Measurements from ENCODE around the gene FRS2. TPM values are rescaled to one million over a fixed set of nuclear protein-coding genes. Genes with fewer than 3 reads are reported as not detected.

FRS2 gene
- polyA plus RNA-seq, 1 donor, result 46.4 TPM

- no peak for DNase-seq
These were observed 57.5 kb downstream of the FRS2 start for GRCh38 chr12:69527506-69528272.

GRCh38 chr12:69529021-69529420 is 58.8 kb downstream of the FRS2 start:
- DNase-seq, result no peak

DNA sequence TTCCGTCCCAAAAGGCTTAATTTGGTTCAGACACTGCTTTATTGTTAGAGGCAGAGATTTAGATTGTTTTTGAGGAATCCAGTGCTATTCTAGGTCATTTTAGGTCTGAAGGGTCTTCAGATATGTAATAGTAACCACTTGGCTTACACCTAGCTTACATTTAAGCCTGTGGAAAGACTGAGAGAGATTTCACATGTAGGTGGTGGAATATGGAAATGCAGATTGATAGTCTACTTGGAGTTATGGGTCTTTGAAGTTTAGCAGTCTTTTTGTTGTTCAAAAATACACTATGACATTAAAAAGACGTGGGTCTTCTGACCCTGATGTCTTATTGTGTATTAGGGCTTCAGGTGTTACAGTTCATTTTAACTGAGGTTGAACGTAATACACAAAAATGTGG is 63.7 kb downstream of the FRS2 start:
- DNase-seq, result no peak

DNA sequence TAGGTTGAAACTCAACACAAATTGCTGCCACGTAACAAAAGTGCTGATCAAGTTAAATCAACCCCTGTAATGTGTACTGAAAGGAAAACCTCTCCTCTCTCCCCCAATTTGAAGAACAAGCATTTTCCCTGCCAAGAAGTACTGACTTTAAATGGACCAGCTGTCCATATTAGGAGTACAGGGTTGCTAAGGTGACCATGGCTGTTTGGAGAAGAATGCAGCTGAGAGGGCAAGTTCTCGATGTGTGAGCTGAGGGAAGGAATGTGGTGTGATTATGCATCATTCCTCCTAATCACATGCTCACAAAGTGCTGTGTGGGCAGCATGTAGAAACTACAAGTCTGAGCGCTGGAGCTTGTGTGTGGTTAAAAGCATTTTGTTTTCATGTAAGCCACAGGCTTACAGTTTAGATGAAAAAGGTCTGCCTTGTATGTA is 64.2 kb downstream of the FRS2 start:
- DNase-seq, result peak; percentile 84

- DNase-seq, result no peak
These were observed 70.8 kb downstream of the FRS2 start for GRCh38 chr12:69540987-69541386.

DNA sequence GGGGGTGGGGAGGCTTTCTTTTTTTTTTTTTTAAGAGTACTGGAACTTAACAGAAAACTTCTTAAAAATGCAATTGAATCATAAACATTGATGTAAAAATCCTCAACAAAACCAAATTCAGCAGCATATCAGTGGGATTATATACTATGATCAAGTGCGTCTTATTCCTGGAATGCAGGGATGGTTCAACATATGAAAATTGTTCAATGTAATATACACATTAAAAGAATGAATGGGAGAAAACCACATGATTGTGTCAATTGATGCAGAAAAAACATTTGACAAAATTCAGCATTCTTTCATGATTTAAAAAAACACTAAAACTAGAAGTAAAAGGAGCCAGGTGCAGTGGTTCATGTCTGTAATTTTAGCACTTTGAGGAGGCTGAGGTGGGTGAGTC is 73.9 kb downstream of the FRS2 start:
- no peak for DNase-seq

- DNase-seq, result no peak
These were observed 74.9 kb downstream of the FRS2 start for GRCh38 chr12:69545081-69545480.

GRCh38 chr12:69546693-69547438 is 76.7 kb downstream of the FRS2 start:
- no peak for DNase-seq

GRCh38 chr12:69548687-69549086 is 78.5 kb downstream of the FRS2 start:
- no peak for DNase-seq

DNA sequence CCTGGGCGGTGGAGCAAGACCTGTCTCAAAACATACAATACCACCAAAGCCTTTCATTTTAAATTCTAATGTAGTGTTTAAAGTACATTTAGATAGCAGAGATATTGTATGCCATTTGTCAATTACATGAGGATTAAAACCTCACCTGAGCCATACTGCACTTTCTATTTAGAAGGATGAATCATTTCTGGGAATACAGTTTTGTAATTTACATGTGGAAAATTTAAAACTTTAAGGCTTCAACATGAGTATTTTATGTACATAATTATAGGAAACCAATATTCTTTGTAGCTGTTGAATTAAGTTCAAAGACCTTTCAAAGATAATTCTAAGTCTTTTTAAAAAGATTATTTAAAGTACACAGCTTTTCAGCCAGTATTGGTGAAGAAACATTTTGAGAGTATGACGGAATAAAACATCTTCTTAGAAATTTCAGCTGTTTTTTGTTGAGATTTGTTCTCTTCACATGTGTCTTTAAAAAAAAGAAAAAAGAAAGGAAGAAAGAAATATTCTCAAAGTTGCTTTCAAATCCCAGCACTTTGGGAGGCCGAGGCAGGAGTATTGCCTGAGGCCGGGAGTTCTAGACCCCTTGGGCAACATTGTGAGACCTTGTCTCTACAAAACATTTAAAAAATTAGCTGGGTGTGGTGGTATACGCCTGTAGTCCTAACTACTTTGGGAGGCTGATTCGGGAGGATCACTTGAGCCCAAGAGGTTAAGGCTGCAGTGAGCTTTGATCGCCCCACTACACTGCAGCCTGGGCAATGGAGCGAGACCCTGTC is 80.6 kb downstream of the FRS2 start:
- no peak for DNase-seq

DNA sequence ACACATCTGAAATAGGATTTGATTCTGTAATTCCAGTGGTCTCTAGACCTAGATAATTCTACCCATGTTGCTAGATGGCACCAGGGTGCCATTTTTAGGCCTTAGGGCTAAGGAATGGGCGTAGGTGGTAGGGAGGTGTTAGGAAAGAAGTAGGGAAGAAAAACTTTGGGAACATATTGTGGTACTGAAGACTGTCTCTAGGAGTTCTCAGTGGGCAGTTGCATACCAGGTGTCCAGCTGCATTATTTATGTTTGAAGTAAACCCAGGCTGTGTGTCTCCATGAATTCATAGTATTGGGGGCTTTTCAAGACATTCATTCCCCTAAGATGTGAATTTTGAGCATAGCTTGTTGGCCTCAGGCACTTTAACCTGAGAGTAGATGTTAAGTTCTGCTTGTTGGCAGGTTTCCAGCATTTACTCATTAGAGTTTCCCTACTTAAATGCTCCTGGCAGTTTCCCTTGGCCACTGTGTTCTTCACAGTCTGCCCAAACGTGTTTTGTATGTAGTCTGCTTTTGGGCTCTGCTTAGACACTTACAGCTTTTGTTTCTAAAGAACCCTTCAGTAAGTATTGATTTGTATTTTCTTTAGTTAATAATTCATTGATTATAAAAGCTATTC is 83.5 kb downstream of the FRS2 start:
- DNase-seq, result peak; percentile 33

DNA sequence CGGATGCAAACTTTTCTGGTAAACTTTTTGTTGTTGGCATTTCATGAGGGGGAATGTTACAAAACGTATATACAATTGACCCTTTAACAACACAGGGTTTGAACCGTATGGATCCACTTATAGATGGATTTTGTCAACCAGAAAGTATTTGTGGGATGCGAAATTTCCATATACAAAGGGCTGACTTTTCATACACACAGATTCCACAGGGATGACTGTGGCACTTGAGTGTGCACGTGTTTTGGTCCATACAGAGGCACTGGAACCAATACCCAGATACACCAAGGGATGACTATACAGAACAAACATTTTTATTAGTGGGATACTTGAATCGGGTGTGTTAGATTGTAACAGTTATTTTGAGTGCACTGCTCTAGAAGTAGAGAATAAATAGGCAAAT is 85.3 kb downstream of the FRS2 start:
- no peak for DNase-seq

GRCh38 chr12:69556383-69556782 is 86.2 kb downstream of the FRS2 start:
- DNase-seq, result no peak

DNA sequence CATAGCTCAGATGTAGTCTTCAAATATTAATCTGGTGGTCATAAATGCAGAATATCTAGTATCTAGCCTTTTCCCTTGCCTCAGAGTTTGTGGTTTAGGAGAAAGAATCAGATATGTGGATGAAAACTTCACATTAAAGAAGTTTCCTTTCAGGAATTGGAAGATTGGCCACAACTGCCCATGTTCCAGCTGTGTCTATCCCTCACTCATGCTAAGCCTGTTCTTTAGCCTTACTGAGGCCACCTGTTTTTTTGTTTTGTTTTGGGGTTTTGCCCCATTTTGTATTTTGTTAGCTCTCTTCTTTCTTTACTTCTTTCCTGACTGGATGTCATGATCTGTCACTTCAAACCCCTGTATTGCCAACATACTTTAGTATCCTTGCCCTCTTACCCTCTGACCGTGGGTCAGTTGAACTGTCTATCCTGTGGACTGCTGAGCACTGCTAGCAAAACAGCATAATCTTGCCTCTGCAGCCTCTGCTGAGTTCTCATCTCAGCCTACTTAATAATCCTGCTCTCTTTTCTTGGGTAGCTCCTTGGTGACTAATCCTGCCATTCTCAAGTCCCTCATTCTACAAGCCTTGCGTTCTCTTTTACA is 93.1 kb downstream of the FRS2 start:
- no peak for DNase-seq

DNA sequence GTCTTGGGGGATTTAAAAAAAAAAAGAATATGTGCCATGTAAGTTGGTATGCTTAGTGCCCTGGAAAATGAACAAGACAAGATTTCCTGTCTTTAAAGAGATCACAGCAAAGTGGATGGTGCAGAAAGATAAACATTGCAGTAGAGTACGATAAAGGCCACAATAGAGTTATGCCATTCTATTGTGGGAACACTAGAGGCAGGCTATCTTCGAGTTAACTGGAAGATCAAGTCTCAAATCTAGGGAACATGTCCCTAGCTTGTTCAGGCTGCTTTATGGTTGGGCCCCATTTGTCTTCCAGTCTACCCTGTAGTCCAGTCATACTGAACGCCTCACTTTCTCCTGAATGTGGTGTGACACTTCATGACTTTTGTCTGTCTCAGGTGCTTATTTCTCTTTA is 96.4 kb downstream of the FRS2 start:
- no peak for DNase-seq

GRCh38 chr12:69569236-69569635 is 99.0 kb downstream of the FRS2 start:
- DNase-seq, result no peak

- DNase-seq, result no peak
These were observed 99.9 kb downstream of the FRS2 start for GRCh38 chr12:69570000-69570516.

DNA sequence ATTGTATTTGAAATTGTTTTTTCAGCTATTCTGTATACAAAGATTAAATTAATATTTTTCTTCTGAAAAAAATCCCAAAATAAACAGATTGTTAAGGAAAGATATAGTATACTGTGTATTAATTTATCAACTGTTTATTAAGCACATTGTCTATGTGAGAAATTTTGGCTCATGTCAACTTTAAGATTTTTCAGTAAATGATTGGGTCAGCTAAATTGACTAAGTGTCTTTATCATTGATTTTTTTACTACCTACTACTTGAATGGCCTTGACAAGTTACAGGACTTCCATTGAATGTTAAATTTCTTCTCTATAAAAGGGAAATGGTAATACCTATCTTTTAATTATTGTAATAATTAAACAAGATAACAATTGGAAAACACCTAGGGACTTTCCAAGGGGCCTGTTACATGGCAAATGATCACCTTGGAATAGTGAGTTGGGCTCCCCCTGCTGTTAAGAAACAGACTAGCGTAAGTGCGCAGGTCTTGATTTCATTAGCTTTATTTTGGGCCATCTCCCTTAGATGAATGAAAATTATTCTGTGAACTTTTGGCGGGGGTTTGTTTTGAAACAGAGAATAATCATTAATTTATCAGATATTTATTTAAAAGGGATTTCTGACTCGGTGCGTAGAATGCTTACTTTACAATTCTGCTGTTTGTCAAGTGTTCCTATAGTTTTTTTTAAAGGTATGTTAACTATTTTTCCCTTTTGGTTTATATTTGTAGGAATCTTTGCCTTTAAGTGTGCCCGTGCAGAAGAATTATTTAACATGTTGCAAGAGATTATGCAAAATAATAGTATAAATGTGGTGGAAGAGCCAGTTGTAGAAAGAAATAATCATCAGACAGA is 100.6 kb downstream of the FRS2 start:
- DNase-seq, result peak; percentile 58

DNA sequence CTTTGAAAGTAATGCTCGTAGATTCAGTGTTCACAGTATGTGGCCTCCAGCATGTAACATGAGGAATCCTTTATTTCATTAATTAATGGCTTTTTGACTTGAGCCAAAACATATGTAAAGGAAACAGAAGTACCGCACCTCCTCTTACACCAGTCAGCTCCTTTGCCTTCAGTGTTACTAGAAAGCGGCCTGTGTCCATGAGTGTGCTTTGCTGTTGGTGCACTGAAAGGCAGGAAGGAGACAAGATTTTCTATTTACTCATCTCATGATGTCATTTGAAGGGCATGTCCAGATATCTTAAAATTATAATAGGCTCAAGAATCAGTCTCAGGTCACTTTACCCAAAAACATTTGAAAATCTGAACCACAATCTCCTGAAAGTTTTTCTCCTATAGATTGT is 105.2 kb downstream of the FRS2 start:
- no peak for DNase-seq

- DNase-seq, result no peak
These were observed 108.1 kb downstream of the FRS2 start for GRCh38 chr12:69578283-69578682.

DNA sequence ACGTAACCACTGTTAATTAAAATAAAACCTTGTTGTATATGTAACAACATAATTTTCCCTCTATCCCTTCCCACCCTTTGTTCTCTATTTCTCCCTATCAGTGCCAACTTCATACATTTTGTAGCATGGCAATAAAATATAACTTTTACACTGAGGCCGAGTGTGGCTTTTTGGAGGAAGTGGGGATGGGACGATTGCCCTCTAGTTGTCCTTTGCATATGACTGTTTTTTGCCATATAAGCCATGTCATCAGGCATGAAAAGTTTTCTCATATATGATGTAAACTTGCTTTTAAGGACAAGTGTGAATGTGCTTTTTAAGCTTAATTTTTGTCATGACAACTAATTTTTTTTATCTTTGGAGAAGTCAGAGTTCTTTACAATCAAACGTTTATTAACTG is 108.8 kb downstream of the FRS2 start:
- no peak for DNase-seq

Measured in left kidney (tissue), 2 donors.